CD4-positive, alpha-beta T cell treated with Interleukin-15 for 4 hours (primary cell): Measurements from ENCODE around the gene LILRA6.

Experiments
- DNase-seq: peaks from one replicate; pipeline ENCODE4 v3.0.0-alpha.2; 2020; ENCODE audit warnings: low spot score

Gene LILRA6

DNA sequence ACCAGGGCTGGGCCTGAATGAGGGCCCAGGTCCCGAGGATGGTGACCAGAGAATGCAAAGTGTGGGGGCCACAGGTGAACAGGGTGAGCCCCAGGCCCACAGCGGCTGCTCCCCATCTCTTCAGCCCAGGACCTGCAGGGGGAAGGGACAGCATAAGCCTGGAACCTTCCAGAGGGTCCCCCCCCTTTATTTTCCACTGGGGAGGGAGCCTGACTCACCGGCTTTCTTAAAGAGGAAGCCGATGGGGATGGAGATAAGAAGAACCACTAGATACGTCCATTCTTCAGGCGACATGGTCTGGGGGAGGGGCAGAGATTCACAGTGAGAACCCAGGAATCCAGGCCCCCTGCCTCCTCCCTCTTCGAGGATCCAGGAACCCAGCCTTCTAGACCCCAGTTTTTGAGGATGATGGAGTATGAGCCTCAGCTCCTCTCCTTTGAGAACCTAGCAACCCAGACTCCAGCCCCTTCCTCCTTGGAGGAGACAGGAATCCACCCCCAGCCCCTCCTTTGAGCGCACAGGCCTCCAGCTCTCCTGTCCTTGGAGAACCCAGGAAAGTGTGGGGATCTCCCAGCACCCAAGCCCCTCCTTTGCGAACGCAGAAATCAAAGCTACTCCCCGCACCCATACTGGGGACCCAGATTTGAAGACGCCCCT lies 54.2 kb downstream of the LILRA6 start:
- peak; percentile 58 for DNase-seq

GRCh38 chr19:54186934-54187381 lies 55.6 kb downstream of the LILRA6 start:
- no peak for DNase-seq
